ENCODE results near the gene OR52N1. TPM values are rescaled to one million over a fixed set of nuclear protein-coding genes. Genes with fewer than 3 reads are reported as not detected.

OR52N1 gene
- total RNA-seq, 1 experiment from 2014 or later: not detected

- Histone ChIP-seq H3K27me3 (ENCODE audit: insufficient read depth, low read depth) (no peaks in the 10 kb centered on the region), H3K36me3 (ENCODE audit: low read depth) (no peaks in the 10 kb centered on the region), H3K4me3 (no peak within 1 kb of the TSS), H3K9me2 (ENCODE audit: insufficient read depth) (no peaks in the 10 kb centered on the region), H3K9me3 (ENCODE audit: insufficient read depth, low read depth) (no peaks in the 10 kb centered on the region), H2AFZ (no peak within 1 kb of the TSS), H3K4me2 (no peak within 1 kb of the TSS), H3K27ac (no peak within 1 kb of the TSS), H3F3A (ENCODE audit: insufficient read depth, low read depth) (no peaks in the 10 kb centered on the region), H3K79me2 (ENCODE audit: low read depth) (no peaks in the 10 kb centered on the region), H4K20me1 (ENCODE audit: insufficient read depth) (no peaks in the 10 kb centered on the region), H3K4me1 (replicated peaks; ENCODE audit: insufficient read depth) (no peaks in the 10 kb centered on the region)
- no peak for DNase-seq
- no TSS peak for BruUV-seq (replicated peaks)
- intact Hi-C loops (cut with micrococcal nuclease; ENCODE audit: unreplicated experiment): no loop called here
- TF ChIP-seq CTCF (conservative IDR thresholded peaks at IDR 0.05) (no peak), EZH2 (IDR thresholded peaks at IDR 0.05; ENCODE audit: low read depth) (no peak)
- ChIA-PET CTCF (no interaction called here), POLR2A (ENCODE audit: unreplicated experiment) (interaction anchor here (0.7 kb wide), 1 partner anchor 1884 kb away, joined by 10 read pairs; no protein-coding TSS in a partner anchor)
These were observed 7.8 kb downstream of the OR52N1 start, which contains the start of gene OR52N5 for GRCh38 chr11:5783255-5783654. TSS of gene OR52N5 (minus strand) at chr11:5783355. CDS start at chr11:5778634, 4,721 bp downstream.

GRCh38 chr11:5767056-5767455 lies 24.0 kb downstream of the OR52N1 start:
- Histone ChIP-seq H3K9me2 (ENCODE audit: insufficient read depth) (no peaks in the 10 kb centered on the region), H3K36me3 (ENCODE audit: low read depth) (no peaks in the 10 kb centered on the region), H4K20me1 (ENCODE audit: insufficient read depth) (no peaks in the 10 kb centered on the region), H3K27ac (no peak overlapping the region), H2AFZ (no peak overlapping the region), H3K4me1 (replicated peaks; ENCODE audit: insufficient read depth) (no peaks in the 10 kb centered on the region), H3K27me3 (ENCODE audit: insufficient read depth, low read depth) (no peaks in the 10 kb centered on the region), H3K79me2 (ENCODE audit: low read depth) (no peaks in the 10 kb centered on the region), H3K9me3 (ENCODE audit: insufficient read depth, low read depth) (no peaks in the 10 kb centered on the region), H3F3A (ENCODE audit: insufficient read depth, low read depth) (no peaks in the 10 kb centered on the region), H3K4me2 (no peak overlapping the region), H3K4me3 (no peak overlapping the region)
- no TSS peak for BruUV-seq (replicated peaks)
- ChIA-PET POLR2A (ENCODE audit: unreplicated experiment) (no interaction called here), CTCF (no interaction called here)
- intact Hi-C loops (cut with micrococcal nuclease; ENCODE audit: unreplicated experiment): no loop called here
- DNase-seq: no peak
- TF ChIP-seq EZH2 (IDR thresholded peaks at IDR 0.05; ENCODE audit: low read depth): no peak
- no peak for TF ChIP-seq CTCF (conservative IDR thresholded peaks at IDR 0.05)

- TF ChIP-seq EZH2 (IDR thresholded peaks at IDR 0.05; ENCODE audit: low read depth): no peak
- H3K4me1 ChIP-seq (replicated peaks; ENCODE audit: insufficient read depth): no peaks in the 10 kb centered on the region
- H3F3A ChIP-seq (ENCODE audit: insufficient read depth, low read depth): no peaks in the 10 kb centered on the region
- CTCF ChIA-PET: no interaction called here
- H3K9me3 ChIP-seq (ENCODE audit: insufficient read depth, low read depth): no peaks in the 10 kb centered on the region
- no peak within 1 kb of the TSS for H3K4me2 ChIP-seq
- no peak within 1 kb of the TSS for H2AFZ ChIP-seq
- POLR2A ChIA-PET (ENCODE audit: unreplicated experiment): no interaction called here
- no peak for DNase-seq
- intact Hi-C loops (cut with micrococcal nuclease; ENCODE audit: unreplicated experiment): no loop called here
- no peaks in the 10 kb centered on the region for H3K27me3 ChIP-seq (ENCODE audit: insufficient read depth, low read depth)
- no peaks in the 10 kb centered on the region for H3K36me3 ChIP-seq (ENCODE audit: low read depth)
- no peaks in the 10 kb centered on the region for H3K79me2 ChIP-seq (ENCODE audit: low read depth)
- no peaks in the 10 kb centered on the region for H4K20me1 ChIP-seq (ENCODE audit: insufficient read depth)
- no peak within 1 kb of the TSS for H3K4me3 ChIP-seq
- H3K27ac ChIP-seq: no peak within 1 kb of the TSS
- H3K9me2 ChIP-seq (ENCODE audit: insufficient read depth): 0 out of 2 replicates have a peak, but pooled peaks cover 3% of the 10 kb centered on the region
- no TSS peak for BruUV-seq (replicated peaks)
These were observed 37.1 kb downstream of the OR52N1 start, which contains the start of gene OR52N4 for GRCh38 chr11:5753943-5754342. TSS of gene OR52N4 (plus strand) at chr11:5754243. CDS start at chr11:5754741, 498 bp downstream.

- no peaks in the 10 kb centered on the region for H3K27me3 ChIP-seq (ENCODE audit: insufficient read depth, low read depth)
- H3K27ac ChIP-seq: no peak overlapping the region
- H4K20me1 ChIP-seq (ENCODE audit: insufficient read depth): no peaks in the 10 kb centered on the region
- no peak overlapping the region for H3K4me3 ChIP-seq
- no peaks in the 10 kb centered on the region for H3F3A ChIP-seq (ENCODE audit: insufficient read depth, low read depth)
- no peak for DNase-seq
- no peaks in the 10 kb centered on the region for H3K4me1 ChIP-seq (replicated peaks; ENCODE audit: insufficient read depth)
- no TSS peak for BruUV-seq (replicated peaks)
- H2AFZ ChIP-seq: no peak overlapping the region
- POLR2A ChIA-PET (ENCODE audit: unreplicated experiment): no interaction called here
- H3K9me2 ChIP-seq (ENCODE audit: insufficient read depth): no peaks in the 10 kb centered on the region
- intact Hi-C loops (cut with micrococcal nuclease; ENCODE audit: unreplicated experiment): no loop called here
- no peaks in the 10 kb centered on the region for H3K36me3 ChIP-seq (ENCODE audit: low read depth)
- H3K4me2 ChIP-seq: no peak overlapping the region
- CTCF ChIA-PET: no interaction called here
- H3K9me3 ChIP-seq (ENCODE audit: insufficient read depth, low read depth): no peaks in the 10 kb centered on the region
- no peak for TF ChIP-seq EZH2 (IDR thresholded peaks at IDR 0.05; ENCODE audit: low read depth)
- no peak for TF ChIP-seq CTCF (conservative IDR thresholded peaks at IDR 0.05)
- H3K79me2 ChIP-seq (ENCODE audit: low read depth): no peaks in the 10 kb centered on the region
These were observed 41.2 kb downstream of the OR52N1 start for GRCh38 chr11:5749836-5750235.
